ENCODE measurements around the gene ANTKMT. TPM values are rescaled to one million over a fixed set of nuclear protein-coding genes. Genes with fewer than 3 reads are reported as not detected.

ANTKMT gene
- total and polyA plus RNA-seq, 7 donors, result 18.6 to 53.1 (median 35.5) TPM

DNA sequence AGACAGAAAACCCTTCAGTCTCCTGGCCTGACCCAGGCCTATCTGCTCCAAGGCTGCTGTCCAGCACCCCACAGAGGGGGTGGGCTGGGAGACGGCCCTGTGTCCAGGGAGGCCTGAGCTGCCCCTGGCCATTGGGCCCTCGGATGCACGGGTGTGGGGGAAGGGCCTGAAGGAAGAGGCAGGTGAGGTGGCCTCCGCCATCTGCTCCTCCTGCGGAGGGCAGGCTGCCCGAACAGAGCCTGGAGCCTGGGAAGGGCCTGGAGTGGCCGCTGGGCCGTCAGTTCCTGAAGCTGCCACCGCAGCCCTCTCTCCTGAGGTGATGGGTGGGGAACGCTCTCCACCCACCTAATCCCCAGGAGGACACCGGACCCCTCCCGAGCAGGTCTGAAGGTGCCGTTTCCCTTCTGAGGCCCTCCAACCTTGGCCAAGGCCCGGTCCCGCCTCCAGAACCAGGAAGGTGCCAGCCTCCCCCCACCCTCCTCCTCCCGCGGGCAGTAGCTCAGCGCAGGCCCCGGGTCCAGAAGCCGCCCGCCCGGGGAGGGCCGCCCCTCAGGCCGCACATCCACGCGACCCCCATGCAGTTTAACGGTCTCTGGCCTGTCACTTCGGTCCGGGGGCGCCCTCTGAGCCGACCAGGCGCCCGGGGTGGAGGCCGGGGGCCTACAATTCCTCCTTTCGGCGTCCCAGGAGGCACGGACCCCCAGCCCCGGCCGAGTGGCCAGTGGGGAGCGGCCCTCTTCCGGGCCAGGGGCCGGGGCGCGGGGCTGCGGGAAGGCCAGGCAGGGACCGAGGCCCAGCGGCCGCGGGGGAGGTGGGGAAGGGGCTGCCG is 16.2 kb upstream of the ANTKMT start:
- H3K9me3 ChIP-seq, result no peaks in the 10 kb centered on the region
- no peak overlapping the region for H3K27ac ChIP-seq
- intact Hi-C loops (cut with DNase I), result no loop called here
- no peaks in the 10 kb centered on the region for H3K36me3 ChIP-seq
- no peak for DNase-seq
- peaks cover 72 to 98% (median 96%) of the 10 kb centered on the region in 3 donors for H3K27me3 ChIP-seq
- peaks cover 0 to 21% (median 12%) of the 10 kb centered on the region in 4 donors for H3K4me1 ChIP-seq
- 11 to 15% methylated on average over 50 of the region's 50 CpGs for WGBS, 2 donors
- no peak for TF ChIP-seq POLR2AphosphoS5 (IDR thresholded peaks at IDR 0.05)
- TF ChIP-seq CTCF (IDR thresholded peaks at IDR 0.05), result no peak
- TF ChIP-seq POLR2A (IDR thresholded peaks at IDR 0.05), result no peak
- TF ChIP-seq EP300 (IDR thresholded peaks at IDR 0.05), result no peak
- H3K4me3 ChIP-seq, result no peak overlapping the region

DNA sequence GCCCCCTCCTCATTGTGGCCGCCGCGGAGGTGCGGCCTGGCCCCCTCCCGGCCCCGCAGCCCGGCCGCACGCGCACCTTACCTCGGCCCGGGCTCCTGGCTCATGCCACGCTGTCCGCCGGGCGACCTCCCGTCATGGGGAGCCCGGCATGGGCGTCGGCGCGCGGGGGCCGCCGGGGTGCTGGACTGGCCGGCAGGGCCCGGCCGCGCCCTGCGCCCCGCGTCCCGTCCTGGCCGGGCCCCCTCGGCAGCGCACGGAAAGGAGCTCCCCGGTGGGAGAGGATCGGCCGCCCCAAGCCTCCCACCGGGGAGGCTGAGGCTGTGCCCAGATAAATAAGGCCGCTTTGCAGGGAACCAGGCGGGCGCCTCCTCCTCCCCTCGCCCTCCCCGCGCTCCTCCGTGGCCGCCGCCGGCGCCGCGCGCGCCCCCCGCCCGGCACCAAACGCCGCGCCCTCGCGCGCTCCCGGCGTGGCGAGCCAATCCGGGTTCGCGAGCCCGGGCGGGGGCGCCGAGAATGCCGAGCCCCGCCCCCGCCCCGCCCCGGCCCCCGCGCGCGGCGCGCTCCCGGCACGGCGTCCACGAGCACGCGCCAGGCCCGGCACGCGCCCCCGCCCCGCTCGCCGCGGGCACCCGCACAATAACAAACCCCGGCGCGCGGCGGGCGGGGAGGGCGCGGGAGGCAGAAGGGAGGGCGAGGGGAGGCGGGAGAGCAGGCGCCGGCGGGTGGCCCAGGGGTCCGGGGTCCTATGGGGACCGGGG is 15.3 kb upstream of the ANTKMT start, which contains the start of gene FBXL16:
TSS of gene FBXL16 (minus strand) at position 371 of the 758 bp plus-strand sequence. CDS start 8,396 bp downstream, outside the sequence.
- no peak within 1 kb of the TSS for H3K27ac ChIP-seq
- DNase-seq, result no peak
- 1 to 2% methylated on average over 115 of the region's 115 CpGs for WGBS, 2 donors
- intact Hi-C loops (cut with DNase I), result no loop called here
- H3K27me3 ChIP-seq, result peaks cover 68 to 98% (median 96%) of the 10 kb centered on the region in 3 donors
- H3K4me1 ChIP-seq, result peaks cover 0 to 24% (median 15%) of the 10 kb centered on the region in 4 donors
- no peak within 1 kb of the TSS for H3K4me3 ChIP-seq
- no peaks in the 10 kb centered on the region for H3K36me3 ChIP-seq
- no peak for TF ChIP-seq POLR2AphosphoS5 (IDR thresholded peaks at IDR 0.05)
- TF ChIP-seq EP300 (IDR thresholded peaks at IDR 0.05), result no peak
- TF ChIP-seq POLR2A (IDR thresholded peaks at IDR 0.05), result no peak
- TF ChIP-seq CTCF (IDR thresholded peaks at IDR 0.05), result no peak
- no peaks in the 10 kb centered on the region for H3K9me3 ChIP-seq

GRCh38 chr16:706189-707061 is 14.5 kb upstream of the ANTKMT start:
- Histone ChIP-seq H3K36me3 (no peaks in the 10 kb centered on the region), H3K9me3 (no peaks in the 10 kb centered on the region), H3K4me3 (no peak overlapping the region), H3K4me1 (peaks cover 0 to 20% (median 9%) of the 10 kb centered on the region in 4 donors), H3K27ac (no peak overlapping the region), H3K27me3 (peaks cover 66 to 98% (median 96%) of the 10 kb centered on the region in 3 donors)
- TF ChIP-seq POLR2A (IDR thresholded peaks at IDR 0.05), result no peak
- intact Hi-C loops (cut with DNase I), result no loop called here
- WGBS, 2 donors, result 4 to 6% methylated on average over 49 of the region's 49 CpGs
- no peak for DNase-seq

DNA sequence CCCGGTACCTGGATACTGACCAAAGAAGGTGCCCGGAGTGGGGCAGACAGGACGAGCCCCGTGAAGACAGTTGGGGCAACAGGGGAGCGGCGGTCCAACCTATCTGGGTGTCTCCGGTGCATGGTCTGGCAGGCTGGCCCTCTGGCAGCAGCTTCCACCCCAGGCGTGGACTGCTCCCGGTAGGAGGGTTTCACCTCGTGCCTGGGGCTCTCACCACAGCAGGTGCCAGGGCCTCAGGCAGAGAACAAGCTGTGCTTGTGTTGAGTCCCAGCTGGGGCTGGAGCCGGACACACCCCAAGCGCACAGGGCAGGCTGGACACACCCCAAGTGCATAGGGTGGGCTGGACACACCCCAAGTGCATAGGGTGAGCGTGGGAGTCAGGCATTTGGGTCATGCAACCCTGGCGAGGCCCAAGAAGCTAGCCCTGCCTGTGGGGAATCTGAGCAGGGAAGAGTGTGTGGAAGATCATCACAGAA is 13.8 kb upstream of the ANTKMT start:
- intact Hi-C loops (cut with DNase I), result no loop called here
- WGBS, 2 donors, result 13 to 42% methylated on average over 14 of the region's 14 CpGs
- Histone ChIP-seq H3K27me3 (peaks cover 61 to 95% (median 94%) of the 10 kb centered on the region in 3 donors), H3K36me3 (no peaks in the 10 kb centered on the region), H3K27ac (no peak overlapping the region), H3K9me3 (no peaks in the 10 kb centered on the region), H3K4me1 (peaks cover 0 to 24% (median 11%) of the 10 kb centered on the region in 4 donors), H3K4me3 (no peak overlapping the region)
- TF ChIP-seq EP300 (IDR thresholded peaks at IDR 0.05) (no peak), CTCF (IDR thresholded peaks at IDR 0.05) (no peak)
- no peak for DNase-seq

Data from sigmoid colon (tissue), 7 donors.